B cell (primary cell): ENCODE data around the gene AGAP1. TPM values are rescaled to one million over a fixed set of nuclear protein-coding genes. Genes with fewer than 3 reads are reported as not detected.

Source experiments
- ATAC-seq: fragments of 200-7000 bp; cut with Tn5 transposase; one replicate; pipeline ENCODE4 v1.10.0; 2021; ENCODE audit warnings: low read depth, mild to moderate bottlenecking, moderate number of reproducible peaks, moderate library complexity
- CTCF ChIA-PET: fragments of 350-600 bp; sonication (Branson Sonifier 250); formaldehyde crosslinking; loops from one replicate; lab custom pipeline; 2021; ENCODE audit warnings: antibody characterized with exemption, inconsistent platforms; lab: Charles Lee
- POLR2A ChIA-PET: fragments of 350-600 bp; sonication (Branson Sonifier 250); formaldehyde crosslinking; loops from one replicate; lab custom pipeline; 2021; ENCODE audit warnings: antibody characterized with exemption; lab: Charles Lee
- DNase-seq: peaks from one replicate; pipeline ENCODE4 v3.0.0; 2013
- H2AFZ ChIP-seq: 2 replicates; pipeline ENCODE4 v1.6.1; 2012; ENCODE audit warnings: mild to moderate bottlenecking, low read depth, low read length; ENCODE audit not compliant: insufficient read depth, poor library complexity, severe bottlenecking
- H3K27ac ChIP-seq, 2 donors: 1 replicate in 1 of 2; 2 replicates in 1 of 2; pipeline ENCODE4 v1.5.1; 2012 to 2013; ENCODE audit warnings: low read length in 2 of 2, mild to moderate bottlenecking in 2 of 2, moderate library complexity in 1 of 2
- H3K27me3 ChIP-seq, 4 experiments: fragments of 200-600 bp in 1 of 4; sonication (generic) in 1 of 4; replicated peaks in 1 of 4; 1 replicate in 2 of 4; 2 replicates in 2 of 4; pipeline versions ENCODE4 v1.6.1 to v1.7.0; 2013 to 2016; ENCODE audit warnings: low read length in 3 of 4, mild to moderate bottlenecking in 2 of 4, mixed read lengths in 1 of 4, moderate library complexity in 1 of 4; ENCODE audit not compliant: insufficient read depth in 4 of 4, control insufficient read depth in 3 of 4; ENCODE audit errors: control extremely low read depth in 1 of 4
- H3K36me3 ChIP-seq, 2 experiments: replicated peaks in 1 of 2; 1 replicate in 1 of 2; 2 replicates in 1 of 2; pipeline versions ENCODE4 v1.6.1 to v1.7.1; 2013; ENCODE audit warnings: low read length in 1 of 2; ENCODE audit not compliant: insufficient read depth in 2 of 2, control insufficient read depth in 1 of 2; ENCODE audit errors: control extremely low read depth in 1 of 2, extremely low read depth in 1 of 2
- H3K4me1 ChIP-seq, 2 donors: fragments of 200-600 bp in 1 of 2; sonication (generic) in 1 of 2; 1 replicate in 1 of 2; 2 replicates in 1 of 2; pipeline versions ENCODE4 v1.5.1 to v1.6.1; 2013 to 2017; ENCODE audit warnings: low read length in 2 of 2; ENCODE audit not compliant: control insufficient read depth in 2 of 2, insufficient read depth in 2 of 2
- H3K4me2 ChIP-seq: replicated peaks from 2 replicates; pipeline ENCODE3; 2012; ENCODE audit warnings: mild to moderate bottlenecking, low read depth, low read length; ENCODE audit not compliant: poor library complexity, severe bottlenecking
- H3K4me3 ChIP-seq, 5 experiments: fragments of 200-600 bp in 1 of 5; sonication (generic) in 1 of 5; 1 replicate in 3 of 5; 2 replicates in 2 of 5; pipeline versions ENCODE4 v1.5.1 to v1.7.0; 2011 to 2016; ENCODE audit warnings: low read length in 4 of 5, mild to moderate bottlenecking in 4 of 5, low read depth in 2 of 5, control low read depth in 1 of 5, moderate library complexity in 1 of 5; ENCODE audit not compliant: insufficient read depth in 1 of 5; ENCODE audit errors: control extremely low read depth in 1 of 5, extremely low read depth in 1 of 5
- H3K79me2 ChIP-seq: fragments of 200-600 bp; sonication (generic); one replicate; pipeline ENCODE4 v1.6.0; 2016; ENCODE audit warnings: low read length; ENCODE audit not compliant: control insufficient read depth, insufficient read depth
- H3K9ac ChIP-seq: fragments of 200-600 bp; sonication (generic); 2 replicates; pipeline ENCODE4 v1.6.1; 2017; ENCODE audit warnings: mild to moderate bottlenecking, low read length, moderate library complexity
- H3K9me3 ChIP-seq, 3 donors: one replicate each; pipeline versions ENCODE4 v1.6.1 to v1.7.1; 2013; ENCODE audit warnings: low read length in 2 of 3; ENCODE audit not compliant: control insufficient read depth in 2 of 3, insufficient read depth in 1 of 3; ENCODE audit errors: control extremely low read depth in 1 of 3
- H4K20me1 ChIP-seq: 2 replicates; pipeline ENCODE4 v1.6.0; 2012; ENCODE audit warnings: mild to moderate bottlenecking, low read length; ENCODE audit not compliant: insufficient read depth, control insufficient read depth, poor library complexity, severe bottlenecking
- H3K27ac Mint-ChIP-seq: one replicate; pipeline ENCODE4 v1.8.0; 2021; ENCODE audit warnings: mixed read lengths
- H3K27me3 Mint-ChIP-seq: one replicate; pipeline ENCODE4 v1.8.0; 2021; ENCODE audit warnings: mixed read lengths
- H3K4me1 Mint-ChIP-seq: one replicate; pipeline ENCODE4 v1.8.0; 2021; ENCODE audit warnings: mixed read lengths
- H3K4me3 Mint-ChIP-seq: one replicate; pipeline ENCODE4 v1.8.0; 2021; ENCODE audit warnings: mixed read lengths
- H3K9me3 Mint-ChIP-seq: one replicate; pipeline ENCODE4 v1.8.0; 2022; ENCODE audit warnings: mixed read lengths; ENCODE audit not compliant: insufficient read depth
- EZH2 ChIP-seq: IDR thresholded peaks from 2 replicates; pipeline ENCODE4 v1.6.1; 2012; ENCODE audit warnings: borderline replicate concordance, low read depth, mild to moderate bottlenecking, moderate library complexity, low read length; ENCODE audit not compliant: insufficient read depth, poor library complexity, severe bottlenecking
- WGBS: methylation state at CpG from one replicate; pipeline ENCODE4 v1.1.5; 2013; ENCODE audit warnings: missing lambda C conversion rate; ENCODE audit not compliant: insufficient coverage; 5-methylcytosine and 5-hydroxymethylcytosine counted together
- intact Hi-C: fragments of 100-400 bp; cut with micrococcal nuclease; formaldehyde crosslinking; loops from one replicate; pipeline ENCODE4 v1.10.0; 2022
- polyA plus RNA-seq: library from polyadenylated mRNA; depleted of rRNA; stranded (reverse); fragments of >200 nt; gene quantifications from 2 replicates; pipeline ENCODE4 v1.2.3, GENCODE V29; 2012
- total RNA-seq, 2 donors: library from RNA; stranded (reverse); fragments of 120-200 nt in 1 of 2; gene quantifications; 1 replicate in 1 of 2; 2 replicates in 1 of 2; pipeline versions ENCODE4 v1.2.3 to v1.2.4, GENCODE V29; 2013 to 2022
- TF ChIP-seq, protein P1 (sequence below): fragments of 200-600 bp; IDR thresholded peaks from one replicate; pipeline ENCODE4 v1.8.0; 2022; ENCODE audit warnings: antibody characterized with exemption, mild to moderate bottlenecking

Gene AGAP1
- total and polyA plus RNA-seq, 2 donors (not counting 1 experiment from before 2014, with no cell fraction given), result 0.01 TPM; not detected in 1

DNA sequence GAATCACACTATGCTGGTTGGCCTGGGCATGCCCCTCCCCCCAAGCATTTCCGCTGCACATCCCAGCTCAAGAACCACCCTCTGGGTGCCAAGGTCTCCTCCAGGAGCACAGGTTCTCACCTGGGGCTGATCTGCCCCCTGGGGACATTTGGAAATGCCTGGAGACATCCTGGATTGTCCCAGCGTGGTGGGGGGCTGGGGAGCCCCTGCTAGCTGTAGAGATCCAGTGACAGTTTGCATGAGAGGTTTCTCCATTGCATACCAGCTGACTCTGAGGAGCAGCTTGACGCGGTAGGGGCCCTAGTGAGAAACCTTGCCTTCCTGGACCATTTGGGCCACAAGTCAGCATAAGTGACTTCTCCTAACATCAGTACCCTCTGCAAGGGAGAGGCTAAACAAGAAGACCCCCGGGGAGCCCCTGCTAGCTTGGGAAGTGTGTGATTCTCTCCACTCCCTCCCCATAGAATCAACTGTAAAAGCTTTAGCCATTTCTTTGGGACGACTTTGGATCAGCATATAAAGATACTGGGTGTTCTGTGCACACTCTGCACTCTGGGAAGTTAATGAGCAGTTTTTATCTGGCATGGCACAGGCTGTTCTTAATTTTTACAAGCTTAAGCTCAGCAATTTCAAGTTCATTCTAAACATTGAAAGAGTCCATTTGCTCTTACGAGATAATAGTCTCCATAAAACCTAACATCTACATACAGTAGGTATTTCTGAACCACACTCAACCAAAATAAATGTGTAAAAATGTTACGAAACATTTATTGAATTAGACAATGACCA is 580.2 kb downstream of the AGAP1 start:
- Histone ChIP-seq H3K4me3 (no peak overlapping the region), H3K9me3 (peaks cover 0 to 14% (median 0%) of the 10 kb centered on the region in 3 donors), H3K4me1 (no peaks in the 10 kb centered on the region), H3K36me3 (no peaks in the 10 kb centered on the region), H3K27me3 (peaks cover 0 to 3% (median 0%) of the 10 kb centered on the region in 4 experiments), H2AFZ (no peak overlapping the region), H3K9ac (no peak overlapping the region), H3K27ac (no peak overlapping the region), H3K79me2 (no peaks in the 10 kb centered on the region), H4K20me1 (no peaks in the 10 kb centered on the region), H3K4me2 (no peak overlapping the region)
- DNase-seq (no peak), ATAC-seq (no peak)
- WGBS, result 86% methylated on average over 3 of the region's 8 CpGs
- no peaks in the 10 kb centered on the region for H3K4me1 Mint-ChIP-seq
- ChIA-PET CTCF (no interaction called here), POLR2A (no interaction called here)
- intact Hi-C loops, result no loop called here
- TF ChIP-seq EZH2, result no peak
- TF ChIP-seq, protein P1, sequence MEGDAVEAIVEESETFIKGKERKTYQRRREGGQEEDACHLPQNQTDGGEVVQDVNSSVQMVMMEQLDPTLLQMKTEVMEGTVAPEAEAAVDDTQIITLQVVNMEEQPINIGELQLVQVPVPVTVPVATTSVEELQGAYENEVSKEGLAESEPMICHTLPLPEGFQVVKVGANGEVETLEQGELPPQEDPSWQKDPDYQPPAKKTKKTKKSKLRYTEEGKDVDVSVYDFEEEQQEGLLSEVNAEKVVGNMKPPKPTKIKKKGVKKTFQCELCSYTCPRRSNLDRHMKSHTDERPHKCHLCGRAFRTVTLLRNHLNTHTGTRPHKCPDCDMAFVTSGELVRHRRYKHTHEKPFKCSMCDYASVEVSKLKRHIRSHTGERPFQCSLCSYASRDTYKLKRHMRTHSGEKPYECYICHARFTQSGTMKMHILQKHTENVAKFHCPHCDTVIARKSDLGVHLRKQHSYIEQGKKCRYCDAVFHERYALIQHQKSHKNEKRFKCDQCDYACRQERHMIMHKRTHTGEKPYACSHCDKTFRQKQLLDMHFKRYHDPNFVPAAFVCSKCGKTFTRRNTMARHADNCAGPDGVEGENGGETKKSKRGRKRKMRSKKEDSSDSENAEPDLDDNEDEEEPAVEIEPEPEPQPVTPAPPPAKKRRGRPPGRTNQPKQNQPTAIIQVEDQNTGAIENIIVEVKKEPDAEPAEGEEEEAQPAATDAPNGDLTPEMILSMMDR, result no peak
- no peak overlapping the region for H3K27ac Mint-ChIP-seq
- no peaks in the 10 kb centered on the region for H3K27me3 Mint-ChIP-seq
- H3K4me3 Mint-ChIP-seq, result no peak overlapping the region
- H3K9me3 Mint-ChIP-seq, result no peaks in the 10 kb centered on the region

DNA sequence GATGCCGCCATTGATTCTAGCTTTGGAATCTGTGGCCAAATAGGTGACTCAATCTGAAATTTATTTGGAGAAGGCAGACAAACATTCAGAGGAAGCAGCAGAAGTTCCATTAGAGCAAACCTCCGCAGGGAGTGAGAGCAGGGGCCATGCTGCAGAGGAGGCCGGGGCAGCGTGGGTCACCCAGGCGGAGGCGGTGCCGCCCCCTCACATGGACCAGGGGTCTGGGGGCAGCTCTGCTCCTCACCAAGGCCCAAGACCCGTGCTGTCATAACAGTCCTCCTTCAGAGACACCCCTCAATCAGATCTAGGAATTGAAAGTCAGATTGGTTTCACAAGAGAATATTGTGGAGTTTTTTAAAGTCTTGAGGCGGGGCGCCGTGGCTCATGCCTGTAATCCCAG is 582.0 kb downstream of the AGAP1 start:
- H3K27ac ChIP-seq, result no peak overlapping the region
- H3K27me3 Mint-ChIP-seq, result no peaks in the 10 kb centered on the region
- POLR2A ChIA-PET, result no interaction called here
- H3K4me3 Mint-ChIP-seq, result no peak overlapping the region
- H3K79me2 ChIP-seq, result no peaks in the 10 kb centered on the region
- CTCF ChIA-PET, result no interaction called here
- peaks cover 0 to 14% (median 0%) of the 10 kb centered on the region in 3 donors for H3K9me3 ChIP-seq
- no peaks in the 10 kb centered on the region for H4K20me1 ChIP-seq
- no peaks in the 10 kb centered on the region for H3K4me1 ChIP-seq
- H3K4me2 ChIP-seq, result no peak overlapping the region
- H3K9me3 Mint-ChIP-seq, result no peaks in the 10 kb centered on the region
- ATAC-seq (no peak), DNase-seq (no peak)
- no peak overlapping the region for H3K4me3 ChIP-seq
- intact Hi-C loops, result no loop called here
- H2AFZ ChIP-seq, result no peak overlapping the region
- H3K27ac Mint-ChIP-seq, result no peak overlapping the region
- peaks cover 0 to 3% (median 0%) of the 10 kb centered on the region in 4 experiments for H3K27me3 ChIP-seq
- H3K4me1 Mint-ChIP-seq, result no peaks in the 10 kb centered on the region
- H3K36me3 ChIP-seq, result no peaks in the 10 kb centered on the region
- TF ChIP-seq, protein P1, result no peak
- no peak for TF ChIP-seq EZH2
- H3K9ac ChIP-seq, result no peak overlapping the region
- 99% methylated on average over 7 of the region's 11 CpGs for WGBS
